IMR-90 (cell line): ENCODE data around the gene MCM6. TPM values are rescaled to one million over a fixed set of nuclear protein-coding genes. Genes with fewer than 3 reads are reported as not detected.

Experiments used
- ATAC-seq: fragments of 200-7000 bp; cut with Tn5 transposase; 2 replicates; pipeline ENCODE4 v1.9.1; 2020; ENCODE audit warnings: low read depth, mild to moderate bottlenecking, moderate library complexity
- BruUV-seq: library from RNA; stranded (reverse); fragments of 400-500 nt; replicated peaks from 2 replicates; lab custom pipeline; 2021; lab: Mats Ljungman, UMichigan
- CTCF ChIA-PET: fragments of 300-600 bp; formaldehyde crosslinking; extraction: SDS; loops from one replicate; lab custom pipeline; 2021; ENCODE audit warnings: antibody characterized with exemption; lab: Yijun Ruan, JAX
- POLR2A ChIA-PET: fragments of 300-600 bp; sonication (Branson Sonifier 250); formaldehyde crosslinking; loops from one replicate; lab custom pipeline; 2022; ENCODE audit warnings: antibody characterized with exemption; ENCODE audit not compliant: unreplicated experiment; lab: Charles Lee
- DNase-seq: peaks from one replicate; pipeline ENCODE4 v3.0.0; 2013
- H2AFZ ChIP-seq: replicated peaks from 2 replicates; pipeline ENCODE3; 2013; ENCODE audit warnings: low read length, mild to moderate bottlenecking; ENCODE audit not compliant: poor library complexity
- H2AK5ac ChIP-seq: 2 replicates; pipeline ENCODE4 v1.6.1; 2013; ENCODE audit warnings: low read depth, low read length, inconsistent platforms
- H2AK9ac ChIP-seq: replicated peaks from 2 replicates; pipeline ENCODE3; 2013; ENCODE audit warnings: mild to moderate bottlenecking, low read depth, low read length, moderate library complexity; ENCODE audit not compliant: poor library complexity
- H2BK120ac ChIP-seq: 2 replicates; pipeline ENCODE4 v1.6.1; 2013; ENCODE audit warnings: low read depth, low read length, inconsistent platforms
- H2BK15ac ChIP-seq: 3 replicates; pipeline ENCODE4 v1.6.1; 2013; ENCODE audit warnings: low read depth, low read length, inconsistent platforms
- H2BK20ac ChIP-seq: 2 replicates; pipeline ENCODE4 v1.6.1; 2013; ENCODE audit warnings: low read depth, mild to moderate bottlenecking, inconsistent platforms, low read length, moderate library complexity
- H2BK5ac ChIP-seq: 2 replicates; pipeline ENCODE4 v1.6.1; 2013; ENCODE audit warnings: mild to moderate bottlenecking, low read depth, low read length, inconsistent platforms; ENCODE audit not compliant: poor library complexity, severe bottlenecking
- H3K14ac ChIP-seq: replicated peaks from 2 replicates; pipeline ENCODE4 v1.6.1; 2013; ENCODE audit warnings: low read depth, low read length, inconsistent platforms
- H3K18ac ChIP-seq: 2 replicates; pipeline ENCODE4 v1.6.1; 2013; ENCODE audit warnings: low read depth, low read length, control low read depth
- H3K23ac ChIP-seq: 2 replicates; pipeline ENCODE4 v1.6.1; 2013; ENCODE audit warnings: low read depth, low read length, inconsistent platforms
- H3K27ac ChIP-seq: 2 replicates; pipeline ENCODE4 v1.5.1; 2013; ENCODE audit warnings: mild to moderate bottlenecking, control low read depth, low read length; ENCODE audit not compliant: insufficient read depth
- H3K27me3 ChIP-seq: 2 replicates; pipeline ENCODE4 v1.6.1; 2013; ENCODE audit warnings: low read length; ENCODE audit not compliant: control insufficient read depth, insufficient read depth
- H3K36me3 ChIP-seq: 2 replicates; pipeline ENCODE4 v1.6.1; 2013; ENCODE audit warnings: low read length, mixed read lengths; ENCODE audit not compliant: control insufficient read depth, insufficient read depth
- H3K4ac ChIP-seq: 2 replicates; pipeline ENCODE4 v1.6.1; 2013; ENCODE audit warnings: low read depth, low read length, inconsistent platforms
- H3K4me1 ChIP-seq: 2 replicates; pipeline ENCODE4 v1.6.1; 2013; ENCODE audit warnings: low read length, mixed read lengths; ENCODE audit not compliant: control insufficient read depth, insufficient read depth
- H3K4me2 ChIP-seq: 2 replicates; pipeline ENCODE4 v1.6.1; 2013; ENCODE audit warnings: low read depth, mild to moderate bottlenecking, control low read depth, low read length, moderate library complexity
- H3K4me3 ChIP-seq: 2 replicates; pipeline ENCODE4 v1.5.1; 2013; ENCODE audit warnings: low read depth, mild to moderate bottlenecking, control low read depth, low read length, moderate library complexity; ENCODE audit not compliant: insufficient read depth
- H3K56ac ChIP-seq: 2 replicates; pipeline ENCODE4 v1.6.1; 2013; ENCODE audit warnings: low read length, inconsistent platforms; ENCODE audit not compliant: insufficient read depth; ENCODE audit errors: extremely low read depth
- H3K79me1 ChIP-seq, 2 experiments: 2 replicates each; pipeline ENCODE4 v1.6.1; 2013; ENCODE audit warnings: low read length in 2 of 2, inconsistent platforms in 1 of 2, low read depth in 1 of 2
- H3K9ac ChIP-seq: 2 replicates; pipeline ENCODE4 v1.6.1; 2013; ENCODE audit warnings: low read depth, low read length, control low read depth
- H3K9me1 ChIP-seq: 2 replicates; pipeline ENCODE4 v1.6.1; 2013; ENCODE audit warnings: low read length, inconsistent platforms; ENCODE audit not compliant: insufficient read depth
- H3K9me3 ChIP-seq: 2 replicates; pipeline ENCODE4 v1.6.1; 2013; ENCODE audit warnings: low read length; ENCODE audit not compliant: control insufficient read depth, insufficient read depth
- H4K20me1 ChIP-seq: 2 replicates; pipeline ENCODE4 v1.6.1; 2013; ENCODE audit warnings: low read length, inconsistent platforms; ENCODE audit not compliant: insufficient read depth
- H4K5ac ChIP-seq: 2 replicates; pipeline ENCODE4 v1.6.1; 2013; ENCODE audit warnings: mild to moderate bottlenecking, low read depth, low read length, control low read depth
- H4K8ac ChIP-seq, 2 experiments: 2 replicates each; pipeline ENCODE4 v1.6.1; 2013; ENCODE audit warnings: low read depth in 2 of 2, low read length in 2 of 2, control low read depth in 1 of 2, inconsistent platforms in 1 of 2
- H4K91ac ChIP-seq: 2 replicates; pipeline ENCODE4 v1.6.1; 2013; ENCODE audit warnings: low read depth, low read length, inconsistent platforms; ENCODE audit not compliant: insufficient read depth
- BHLHE40 ChIP-seq: fragments of 150-350 bp; IDR thresholded peaks from 2 replicates; pipeline ENCODE4 v1.6.1; 2016; ENCODE audit warnings: mild to moderate bottlenecking, low read depth, low read length
- MAFK ChIP-seq: IDR thresholded peaks from 2 replicates; pipeline ENCODE4 v1.6.1; 2012; ENCODE audit warnings: low read depth, low read length, improper control_type of control experiment
- POLR2A ChIP-seq: IDR thresholded peaks from 2 replicates; pipeline ENCODE4 v1.6.1; 2012; ENCODE audit warnings: mild to moderate bottlenecking, low read depth, low read length
- RCOR1 ChIP-seq: IDR thresholded peaks from 2 replicates; pipeline ENCODE4 v1.6.1; 2012; ENCODE audit warnings: mild to moderate bottlenecking, low read length, improper control_type of control experiment; ENCODE audit not compliant: insufficient replicate concordance
- SMC3 ChIP-seq: fragments of 150-350 bp; IDR thresholded peaks from 2 replicates; pipeline ENCODE4 v1.6.1; 2016; ENCODE audit warnings: low read depth, mild to moderate bottlenecking, antibody characterized with exemption, low read length, moderate library complexity
- WGBS, 2 experiments: methylation state at CpG; one replicate each; pipeline versions ENCODE4 v1.1.5 to v1.1.7; 2013; ENCODE audit warnings: missing lambda C conversion rate in 2 of 2; ENCODE audit not compliant: insufficient read length in 1 of 2; ENCODE audit errors: extremely low coverage in 2 of 2; 5-methylcytosine and 5-hydroxymethylcytosine counted together
- dilution Hi-C: fragments of 300-500 bp; cut with HindIII; formaldehyde crosslinking; loops from one replicate; pipeline ENCODE4 v1.14.3; 2018; ENCODE audit warnings: low sequenced_read_pairs; ENCODE audit not compliant: unreplicated experiment
- in situ Hi-C: fragments of 300-500 bp; cut with MboI; formaldehyde crosslinking; loops from 3 replicates; pipeline ENCODE4 v1.14.3; 2019; ENCODE audit warnings: low sequenced_read_pairs, inconsistent platforms, mixed read lengths
- intact Hi-C: fragments of 100-400 bp; cut with micrococcal nuclease; formaldehyde crosslinking; loops from 2 replicates; pipeline ENCODE4 v1.10.0; 2022
- polyA plus RNA-seq, 3 experiments: library from polyadenylated mRNA; depleted of rRNA; stranded (reverse); fragments of >200 nt; gene quantifications; 2 replicates each; pipeline ENCODE4 v1.2.3, GENCODE V29; 2012; ENCODE audit warnings: low replicate concordance in 1 of 3
- total RNA-seq: library from RNA; depleted of rRNA; stranded (reverse); fragments of >200 nt; gene quantifications from 2 replicates; pipeline ENCODE4 v1.2.3, GENCODE V29; 2012
- TF ChIP-seq, protein P1 (sequence below): conservative IDR thresholded peaks from 2 replicates; pipeline ENCODE4 v1.5.1; 2012; ENCODE audit warnings: mild to moderate bottlenecking, low read depth, low read length, improper control_type of control experiment

MCM6 gene
- total and polyA plus RNA-seq, 2 of the 4 experiments (the other 2 are of a cell fraction): 21.4 to 29.6 TPM

DNA sequence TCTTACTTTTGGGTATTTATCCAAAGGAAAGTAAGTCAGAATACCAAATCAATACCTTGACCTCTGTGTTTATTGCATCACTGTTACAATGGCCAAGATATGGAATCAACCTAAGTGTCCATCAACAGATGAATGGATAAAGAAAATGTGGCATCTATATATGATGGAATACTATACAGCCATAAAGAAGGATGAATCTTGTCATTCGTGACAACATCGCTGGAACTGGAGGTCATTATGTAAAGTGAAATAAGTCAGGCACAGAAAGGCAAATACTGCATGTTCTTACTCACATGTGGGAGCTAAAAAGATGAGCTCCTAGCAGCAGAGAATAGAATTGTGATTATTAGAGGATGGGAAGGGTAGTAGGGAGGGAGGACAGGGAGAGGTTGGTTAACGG, 73.9 kb downstream of the MCM6 start:
- POLR2A ChIA-PET: no interaction called here
- BruUV-seq: no TSS peak

More for the DNA sequence above, 73.9 kb downstream of the MCM6 start:
- H3K27me3 ChIP-seq: peaks cover 2% of the 10 kb centered on the region
- no peak overlapping the region for H2AFZ ChIP-seq
- no peak overlapping the region for H3K4me2 ChIP-seq
- 67% methylated on average over 3 of the region's 3 CpGs; no CpG with 5 or more reads in 1 of the 2 experiments for WGBS, 2 experiments
- H3K56ac ChIP-seq: no peak overlapping the region
- no peak overlapping the region for H2AK9ac ChIP-seq
- intact Hi-C loops (no loop called here), dilution Hi-C loops (no loop called here), in situ Hi-C loops (no loop called here)
- no peak overlapping the region for H3K27ac ChIP-seq
- no peak overlapping the region for H2BK120ac ChIP-seq
- no peak overlapping the region for H3K23ac ChIP-seq
- H3K4ac ChIP-seq: no peak overlapping the region
- H2BK15ac ChIP-seq: no peak overlapping the region
- H2BK20ac ChIP-seq: no peak overlapping the region
- H3K79me1 ChIP-seq: no peaks in the 10 kb centered on the region
- no peak overlapping the region for H4K5ac ChIP-seq
- H3K9me3 ChIP-seq: peaks cover 3% of the 10 kb centered on the region; the same call in 1 of the 2 replicates
- no peak overlapping the region for H4K8ac ChIP-seq
- no peak overlapping the region for H3K18ac ChIP-seq
- H3K36me3 ChIP-seq: no peaks in the 10 kb centered on the region
- ATAC-seq (no peak), DNase-seq (no peak)
- TF ChIP-seq MAFK: no peak
- TF ChIP-seq, protein P1, sequence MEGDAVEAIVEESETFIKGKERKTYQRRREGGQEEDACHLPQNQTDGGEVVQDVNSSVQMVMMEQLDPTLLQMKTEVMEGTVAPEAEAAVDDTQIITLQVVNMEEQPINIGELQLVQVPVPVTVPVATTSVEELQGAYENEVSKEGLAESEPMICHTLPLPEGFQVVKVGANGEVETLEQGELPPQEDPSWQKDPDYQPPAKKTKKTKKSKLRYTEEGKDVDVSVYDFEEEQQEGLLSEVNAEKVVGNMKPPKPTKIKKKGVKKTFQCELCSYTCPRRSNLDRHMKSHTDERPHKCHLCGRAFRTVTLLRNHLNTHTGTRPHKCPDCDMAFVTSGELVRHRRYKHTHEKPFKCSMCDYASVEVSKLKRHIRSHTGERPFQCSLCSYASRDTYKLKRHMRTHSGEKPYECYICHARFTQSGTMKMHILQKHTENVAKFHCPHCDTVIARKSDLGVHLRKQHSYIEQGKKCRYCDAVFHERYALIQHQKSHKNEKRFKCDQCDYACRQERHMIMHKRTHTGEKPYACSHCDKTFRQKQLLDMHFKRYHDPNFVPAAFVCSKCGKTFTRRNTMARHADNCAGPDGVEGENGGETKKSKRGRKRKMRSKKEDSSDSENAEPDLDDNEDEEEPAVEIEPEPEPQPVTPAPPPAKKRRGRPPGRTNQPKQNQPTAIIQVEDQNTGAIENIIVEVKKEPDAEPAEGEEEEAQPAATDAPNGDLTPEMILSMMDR: no peak
- TF ChIP-seq BHLHE40: no peak
- no peak for TF ChIP-seq RCOR1
- TF ChIP-seq SMC3: no peak
- no peak for TF ChIP-seq POLR2A
- H3K4me3 ChIP-seq: no peak overlapping the region
- H2AK5ac ChIP-seq: no peak overlapping the region
- CTCF ChIA-PET: no interaction called here
- H3K4me1 ChIP-seq: no peaks in the 10 kb centered on the region
- no peak overlapping the region for H2BK5ac ChIP-seq
- H3K9me1 ChIP-seq: no peaks in the 10 kb centered on the region
- H3K14ac ChIP-seq: no peak overlapping the region
- H3K9ac ChIP-seq: no peak overlapping the region
- no peaks in the 10 kb centered on the region for H4K20me1 ChIP-seq
- no peak overlapping the region for H4K91ac ChIP-seq
